Loucy (cell line): ENCODE results near the gene SHMT2.

Experiments
- H2AFZ ChIP-seq: fragments of 200-600 bp; sonication (generic); 2 replicates; pipeline ENCODE4 v1.6.0; 2016; ENCODE audit warnings: antibody characterized with exemption, mild to moderate bottlenecking, low read length, moderate library complexity
- H3F3A ChIP-seq: fragments of 200-600 bp; 2 replicates; pipeline ENCODE4 v1.6.0; 2016; ENCODE audit warnings: antibody characterized with exemption, low read depth, mild to moderate bottlenecking
- H3K27me3 ChIP-seq: fragments of 200-600 bp; sonication (generic); 2 replicates; pipeline ENCODE4 v1.6.1; 2014; ENCODE audit warnings: low read length, mild to moderate bottlenecking; ENCODE audit not compliant: insufficient read depth, poor library complexity, severe bottlenecking
- H3K36me3 ChIP-seq: fragments of 200-600 bp; sonication (generic); 2 replicates; pipeline ENCODE4 v1.6.1; 2016; ENCODE audit warnings: low read length; ENCODE audit not compliant: insufficient read depth
- H3K4me1 ChIP-seq: fragments of 200-600 bp; sonication (generic); 2 replicates; pipeline ENCODE4 v1.5.1; 2014; ENCODE audit warnings: low read length, mild to moderate bottlenecking; ENCODE audit not compliant: insufficient read depth, poor library complexity, severe bottlenecking
- H3K4me2 ChIP-seq: fragments of 200-600 bp; sonication (generic); 2 replicates; pipeline ENCODE4 v1.6.0; 2014; ENCODE audit warnings: antibody characterized with exemption, low read length, low read depth, mild to moderate bottlenecking; ENCODE audit not compliant: poor library complexity, severe bottlenecking
- H3K4me3 ChIP-seq: fragments of 200-600 bp; sonication (generic); 2 replicates; pipeline ENCODE4 v1.5.1; 2014; ENCODE audit warnings: low read length, mild to moderate bottlenecking, mixed read lengths; ENCODE audit not compliant: poor library complexity, severe bottlenecking
- H3K79me2 ChIP-seq: fragments of 200-600 bp; sonication (generic); 2 replicates; pipeline ENCODE4 v1.6.1; 2014; ENCODE audit warnings: low read length; ENCODE audit not compliant: insufficient read depth
- H3K9ac ChIP-seq: fragments of 200-600 bp; sonication (generic); 2 replicates; pipeline ENCODE4 v1.6.0; 2014; ENCODE audit warnings: mild to moderate bottlenecking, low read depth, low read length, moderate library complexity; ENCODE audit not compliant: poor library complexity, severe bottlenecking
- H3K9me2 ChIP-seq: fragments of 200-600 bp; sonication (generic); replicated peaks from 2 replicates; pipeline ENCODE4 v1.6.1; 2016; ENCODE audit warnings: low read depth, low read length, mixed read lengths
- H3K9me3 ChIP-seq: fragments of 200-600 bp; sonication (generic); 2 replicates; pipeline ENCODE4 v1.6.1; 2014; ENCODE audit warnings: mild to moderate bottlenecking, antibody characterized with exemption, low read length, low read depth; ENCODE audit not compliant: insufficient read depth
- H4K20me1 ChIP-seq: fragments of 200-600 bp; sonication (generic); 2 replicates; pipeline ENCODE4 v1.6.0; 2014; ENCODE audit warnings: antibody characterized with exemption, low read length, mild to moderate bottlenecking; ENCODE audit not compliant: insufficient read depth, poor library complexity, severe bottlenecking
- EZH2phosphoT487 ChIP-seq: fragments of 200-600 bp; IDR thresholded peaks from 2 replicates; pipeline ENCODE4 v1.6.1; 2018; ENCODE audit warnings: antibody characterized with exemption, mild to moderate bottlenecking, moderate library complexity, borderline replicate concordance
- TF ChIP-seq, protein P1 (sequence below): fragments of 200-600 bp; sonication (generic); conservative IDR thresholded peaks from 2 replicates; pipeline ENCODE4 v1.5.1; 2014; ENCODE audit warnings: mild to moderate bottlenecking, antibody characterized with exemption, low read length

SHMT2 gene

DNA sequence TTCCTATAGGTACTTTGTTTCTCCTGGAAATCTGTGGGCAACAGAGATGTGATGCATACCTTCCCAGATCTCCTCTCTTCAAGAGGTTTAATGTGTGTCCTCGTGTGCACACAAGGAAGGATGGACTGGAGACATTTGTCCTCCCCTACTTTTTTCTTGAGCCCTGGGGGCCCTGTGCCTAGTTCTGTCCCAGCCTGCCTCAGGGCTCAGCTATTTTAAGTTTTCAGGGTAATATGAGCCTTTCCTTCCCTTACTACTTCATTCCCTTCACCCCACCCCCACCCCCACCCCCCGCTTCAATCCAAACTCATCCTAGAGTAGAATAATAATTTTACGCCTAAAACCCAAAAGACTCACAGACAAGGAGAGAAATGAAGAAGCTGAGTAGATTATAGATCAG, 21.0 kb downstream of the SHMT2 start:
- Histone ChIP-seq H3K9me2 (no peaks in the 10 kb centered on the region), H3K36me3 (no peaks in the 10 kb centered on the region), H3K4me2 (no peak overlapping the region), H3K4me1 (peaks cover 17% of the 10 kb centered on the region), H3K27me3 (no peaks in the 10 kb centered on the region), H4K20me1 (no peaks in the 10 kb centered on the region), H3K9ac (no peak overlapping the region), H3K79me2 (peaks cover 6% of the 10 kb centered on the region), H3K4me3 (no peak overlapping the region), H3K9me3 (no peaks in the 10 kb centered on the region), H3F3A (peaks cover 4% of the 10 kb centered on the region; the same call in 1 of the 2 replicates), H2AFZ (no peak overlapping the region)
- TF ChIP-seq, protein P1, sequence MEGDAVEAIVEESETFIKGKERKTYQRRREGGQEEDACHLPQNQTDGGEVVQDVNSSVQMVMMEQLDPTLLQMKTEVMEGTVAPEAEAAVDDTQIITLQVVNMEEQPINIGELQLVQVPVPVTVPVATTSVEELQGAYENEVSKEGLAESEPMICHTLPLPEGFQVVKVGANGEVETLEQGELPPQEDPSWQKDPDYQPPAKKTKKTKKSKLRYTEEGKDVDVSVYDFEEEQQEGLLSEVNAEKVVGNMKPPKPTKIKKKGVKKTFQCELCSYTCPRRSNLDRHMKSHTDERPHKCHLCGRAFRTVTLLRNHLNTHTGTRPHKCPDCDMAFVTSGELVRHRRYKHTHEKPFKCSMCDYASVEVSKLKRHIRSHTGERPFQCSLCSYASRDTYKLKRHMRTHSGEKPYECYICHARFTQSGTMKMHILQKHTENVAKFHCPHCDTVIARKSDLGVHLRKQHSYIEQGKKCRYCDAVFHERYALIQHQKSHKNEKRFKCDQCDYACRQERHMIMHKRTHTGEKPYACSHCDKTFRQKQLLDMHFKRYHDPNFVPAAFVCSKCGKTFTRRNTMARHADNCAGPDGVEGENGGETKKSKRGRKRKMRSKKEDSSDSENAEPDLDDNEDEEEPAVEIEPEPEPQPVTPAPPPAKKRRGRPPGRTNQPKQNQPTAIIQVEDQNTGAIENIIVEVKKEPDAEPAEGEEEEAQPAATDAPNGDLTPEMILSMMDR = no peak
- no peak for TF ChIP-seq EZH2phosphoT487

GRCh38 chr12:57250956-57251355, 21.4 kb downstream of the SHMT2 start, which contains the start of gene STAC3:
STAC3 (minus strand) TSS chr12:57251187; CDS start chr12:57249636, 1,551 bp downstream.
- H3K9ac ChIP-seq = no peak within 1 kb of the TSS
- H3K9me2 ChIP-seq = no peaks in the 10 kb centered on the region

DNA sequence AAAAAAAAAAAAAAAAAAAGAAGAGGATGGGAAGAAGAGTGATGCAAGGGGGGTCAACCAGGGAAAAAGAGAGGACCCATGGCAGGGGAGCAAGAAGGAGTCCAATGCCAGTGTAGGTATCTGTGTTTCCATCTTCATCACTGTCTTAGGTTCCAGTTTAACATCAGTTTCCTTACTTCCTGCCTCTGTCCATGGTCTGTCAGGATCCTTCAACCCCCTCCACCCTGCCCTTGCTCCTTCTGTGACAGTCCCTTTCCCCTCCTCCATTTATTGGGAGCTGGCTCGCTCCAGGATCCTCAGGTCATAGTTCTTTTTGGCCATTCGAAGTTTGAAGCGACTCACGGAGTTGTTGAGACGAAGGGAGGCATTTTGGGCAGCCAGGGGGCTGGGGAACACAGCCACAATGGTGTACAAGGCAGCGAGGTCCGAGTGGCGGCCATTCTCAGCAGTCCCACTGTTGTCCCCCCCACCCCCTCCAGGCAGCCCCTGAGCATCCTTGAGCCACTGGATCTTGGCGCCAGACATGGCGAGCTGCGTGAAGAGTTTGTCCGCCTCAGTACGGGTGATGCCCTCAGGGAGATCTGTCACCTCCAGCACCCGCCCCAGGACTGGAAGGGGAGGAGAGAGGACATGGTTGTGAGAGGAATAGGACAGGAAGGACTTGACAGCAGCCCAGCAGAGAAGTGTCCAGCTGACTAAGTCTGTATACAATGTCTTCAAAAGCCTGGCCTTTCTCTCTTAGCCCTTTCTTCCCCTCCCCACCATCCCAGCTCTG, 25.2 kb downstream of the SHMT2 start:
- Histone ChIP-seq H3K36me3 (peaks cover 31% of the 10 kb centered on the region; the same call in 1 of the 2 replicates), H3K9me2 (no peaks in the 10 kb centered on the region), H3K79me2 (no peaks in the 10 kb centered on the region), H3K9me3 (no peaks in the 10 kb centered on the region), H3K27me3 (no peaks in the 10 kb centered on the region), H3F3A (no peaks in the 10 kb centered on the region), H2AFZ (no peak overlapping the region), H3K9ac (no peak overlapping the region), H3K4me1 (peaks cover 2% of the 10 kb centered on the region), H4K20me1 (no peaks in the 10 kb centered on the region), H3K4me3 (no peak overlapping the region), H3K4me2 (no peak overlapping the region)
- TF ChIP-seq, protein P1 = no peak
- no peak for TF ChIP-seq EZH2phosphoT487

More at GRCh38 chr12:57250956-57251355, 21.4 kb downstream of the SHMT2 start, which contains the start of gene STAC3:
- Histone ChIP-seq H3K4me2 (no peak within 1 kb of the TSS), H4K20me1 (no peaks in the 10 kb centered on the region), H3F3A (peaks cover 4% of the 10 kb centered on the region; the same call in 1 of the 2 replicates), H3K4me3 (no peak within 1 kb of the TSS), H3K27me3 (no peaks in the 10 kb centered on the region), H3K4me1 (peaks cover 17% of the 10 kb centered on the region), H2AFZ (no peak within 1 kb of the TSS), H3K79me2 (peaks cover 6% of the 10 kb centered on the region), H3K36me3 (peaks cover 4% of the 10 kb centered on the region; the same call in 1 of the 2 replicates), H3K9me3 (no peaks in the 10 kb centered on the region)
- TF ChIP-seq EZH2phosphoT487 = no peak
- TF ChIP-seq, protein P1 = no peak
